Adrenal gland (tissue), 5 donors: ENCODE results near the gene DAPP1.

Source experiments
- POLR2A ChIP-seq, 2 donors: fragments of 450-650 bp; IDR thresholded peaks; one replicate each; pipeline ENCODE4 v1.6.1; 2017; ENCODE audit warnings: antibody characterized with exemption in 2 of 2, mild to moderate bottlenecking in 2 of 2, moderate library complexity in 1 of 2
- TF ChIP-seq, protein P1 (sequence below), 6 experiments: fragments of 450-650 bp in 4 of 6; fragments of 200-600 bp in 2 of 6; sonication (generic) in 1 of 6; IDR thresholded peaks; 1 replicate in 5 of 6; 2 replicates in 1 of 6; pipeline versions ENCODE4 v1.5.1 to v1.8.0; 2016 to 2021; ENCODE audit warnings: antibody characterized with exemption in 6 of 6, mild to moderate bottlenecking in 2 of 6, moderate library complexity in 1 of 6
- donor health status: DM: no; HTN: no; CAD: no.

DNA sequence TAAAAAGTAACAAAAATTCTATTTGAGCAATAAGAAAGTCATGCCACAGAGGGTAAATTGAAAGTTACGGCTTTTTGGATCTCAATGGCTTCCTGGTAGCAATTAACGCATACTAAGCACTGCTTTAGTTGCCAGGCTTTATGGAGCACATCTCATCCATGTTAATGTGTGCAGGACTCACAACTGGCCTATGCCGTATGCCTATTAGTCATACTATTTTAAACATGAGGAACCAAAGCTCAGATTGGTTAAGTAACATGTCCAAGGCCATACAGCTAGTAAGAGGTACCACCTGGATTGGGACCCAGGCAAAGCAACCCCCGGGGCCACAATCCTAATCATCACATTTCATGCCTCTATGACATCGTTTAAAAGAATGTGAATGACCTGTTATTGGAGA, 17.1 kb downstream of the DAPP1 start:
- TF ChIP-seq, protein P1, sequence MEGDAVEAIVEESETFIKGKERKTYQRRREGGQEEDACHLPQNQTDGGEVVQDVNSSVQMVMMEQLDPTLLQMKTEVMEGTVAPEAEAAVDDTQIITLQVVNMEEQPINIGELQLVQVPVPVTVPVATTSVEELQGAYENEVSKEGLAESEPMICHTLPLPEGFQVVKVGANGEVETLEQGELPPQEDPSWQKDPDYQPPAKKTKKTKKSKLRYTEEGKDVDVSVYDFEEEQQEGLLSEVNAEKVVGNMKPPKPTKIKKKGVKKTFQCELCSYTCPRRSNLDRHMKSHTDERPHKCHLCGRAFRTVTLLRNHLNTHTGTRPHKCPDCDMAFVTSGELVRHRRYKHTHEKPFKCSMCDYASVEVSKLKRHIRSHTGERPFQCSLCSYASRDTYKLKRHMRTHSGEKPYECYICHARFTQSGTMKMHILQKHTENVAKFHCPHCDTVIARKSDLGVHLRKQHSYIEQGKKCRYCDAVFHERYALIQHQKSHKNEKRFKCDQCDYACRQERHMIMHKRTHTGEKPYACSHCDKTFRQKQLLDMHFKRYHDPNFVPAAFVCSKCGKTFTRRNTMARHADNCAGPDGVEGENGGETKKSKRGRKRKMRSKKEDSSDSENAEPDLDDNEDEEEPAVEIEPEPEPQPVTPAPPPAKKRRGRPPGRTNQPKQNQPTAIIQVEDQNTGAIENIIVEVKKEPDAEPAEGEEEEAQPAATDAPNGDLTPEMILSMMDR (IDR thresholded peaks at IDR 0.05), result no peak
- TF ChIP-seq POLR2A (IDR thresholded peaks at IDR 0.05), result no peak
